HAP-1 (cell line): ENCODE results near the gene MAPK14.

Experiments used
- DNase-seq, 2 experiments: peaks; one replicate each; pipeline ENCODE4 v3.0.0-alpha.2; 2016 to 2020; ENCODE audit warnings: low spot score in 2 of 2
- H3K27me3 ChIP-seq: fragments of 250-450 bp; sonication (Bioruptor Pico); 2 replicates; pipeline ENCODE4 v1.5.1; 2020; ENCODE audit warnings: low read depth, mild to moderate bottlenecking, moderate library complexity
- H3K36me3 ChIP-seq: fragments of 250-450 bp; sonication (Bioruptor Pico); replicated peaks from 2 replicates; pipeline ENCODE4 v1.5.1; 2020; ENCODE audit warnings: mild to moderate bottlenecking
- H3K4me1 ChIP-seq: fragments of 250-450 bp; sonication (Bioruptor Pico); 2 replicates; pipeline ENCODE4 v1.5.1; 2020; ENCODE audit warnings: mild to moderate bottlenecking
- H3K4me3 ChIP-seq: fragments of 250-450 bp; sonication (Bioruptor Pico); 2 replicates; pipeline ENCODE4 v1.5.1; 2020; ENCODE audit warnings: mild to moderate bottlenecking, moderate library complexity
- H3K9me3 ChIP-seq: fragments of 250-450 bp; sonication (Bioruptor Pico); 2 replicates; pipeline ENCODE4 v1.5.1; 2020; ENCODE audit warnings: mild to moderate bottlenecking, moderate library complexity
- in situ Hi-C: fragments of 300-500 bp; cut with MboI; formaldehyde crosslinking; loops from 3 replicates; pipeline ENCODE4 v1.14.3; 2020; ENCODE audit warnings: low sequenced_read_pairs, inconsistent platforms, mixed read lengths

MAPK14 gene

DNA sequence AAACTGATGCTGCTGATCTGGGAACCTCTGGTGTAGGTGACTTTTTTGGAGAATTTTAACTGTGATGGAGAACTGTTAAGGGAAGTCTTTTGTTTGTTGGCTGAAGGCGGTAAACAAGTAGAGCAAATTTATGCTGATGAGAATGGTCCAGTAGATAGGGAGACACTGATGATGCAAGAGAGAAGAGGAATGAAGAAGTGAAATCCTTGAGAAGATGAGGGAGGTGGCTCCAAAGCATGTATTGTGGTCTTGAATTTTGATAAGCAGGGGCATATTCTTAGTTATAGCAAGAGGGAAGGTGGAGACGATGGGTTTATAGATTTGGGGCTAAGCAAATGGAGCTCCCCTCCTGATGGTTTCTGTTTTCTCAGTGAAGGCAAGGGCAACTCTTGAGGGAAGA is 22.0 kb downstream of the MAPK14 start:
- H3K36me3 ChIP-seq = peaks cover 2% of the 10 kb centered on the region; the same call in 1 of the 2 replicates
- no peaks in the 10 kb centered on the region for H3K27me3 ChIP-seq
- no peaks in the 10 kb centered on the region for H3K9me3 ChIP-seq
- no peak overlapping the region for H3K4me3 ChIP-seq
- in situ Hi-C loops = no loop called here
- no peaks in the 10 kb centered on the region for H3K4me1 ChIP-seq
- DNase-seq = no peak

DNA sequence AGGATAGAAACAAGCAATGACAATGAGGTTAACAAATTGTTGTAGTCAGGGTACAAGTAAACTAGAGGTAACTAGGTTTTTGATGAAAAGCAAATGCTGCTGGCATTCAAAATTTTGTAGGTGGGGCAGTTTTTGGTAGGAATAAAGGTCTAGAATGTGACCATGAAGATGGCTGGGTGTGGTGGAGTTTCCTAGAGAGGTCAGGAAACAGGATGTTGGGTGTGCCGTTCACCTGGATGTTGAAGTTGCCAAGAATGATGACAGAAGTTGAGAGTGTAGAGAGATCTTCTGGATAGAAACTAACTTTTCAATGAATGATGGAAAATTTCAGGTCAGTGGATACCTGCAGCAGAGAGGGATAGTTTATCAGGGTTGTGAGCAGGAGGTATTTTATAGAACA is 22.7 kb downstream of the MAPK14 start:
- DNase-seq = no peak
- H3K9me3 ChIP-seq = no peaks in the 10 kb centered on the region
- peaks cover 2% of the 10 kb centered on the region; the same call in 1 of the 2 replicates for H3K36me3 ChIP-seq
- no peaks in the 10 kb centered on the region for H3K4me1 ChIP-seq
- no peaks in the 10 kb centered on the region for H3K27me3 ChIP-seq
- H3K4me3 ChIP-seq = no peak overlapping the region
- in situ Hi-C loops = no loop called here

DNA sequence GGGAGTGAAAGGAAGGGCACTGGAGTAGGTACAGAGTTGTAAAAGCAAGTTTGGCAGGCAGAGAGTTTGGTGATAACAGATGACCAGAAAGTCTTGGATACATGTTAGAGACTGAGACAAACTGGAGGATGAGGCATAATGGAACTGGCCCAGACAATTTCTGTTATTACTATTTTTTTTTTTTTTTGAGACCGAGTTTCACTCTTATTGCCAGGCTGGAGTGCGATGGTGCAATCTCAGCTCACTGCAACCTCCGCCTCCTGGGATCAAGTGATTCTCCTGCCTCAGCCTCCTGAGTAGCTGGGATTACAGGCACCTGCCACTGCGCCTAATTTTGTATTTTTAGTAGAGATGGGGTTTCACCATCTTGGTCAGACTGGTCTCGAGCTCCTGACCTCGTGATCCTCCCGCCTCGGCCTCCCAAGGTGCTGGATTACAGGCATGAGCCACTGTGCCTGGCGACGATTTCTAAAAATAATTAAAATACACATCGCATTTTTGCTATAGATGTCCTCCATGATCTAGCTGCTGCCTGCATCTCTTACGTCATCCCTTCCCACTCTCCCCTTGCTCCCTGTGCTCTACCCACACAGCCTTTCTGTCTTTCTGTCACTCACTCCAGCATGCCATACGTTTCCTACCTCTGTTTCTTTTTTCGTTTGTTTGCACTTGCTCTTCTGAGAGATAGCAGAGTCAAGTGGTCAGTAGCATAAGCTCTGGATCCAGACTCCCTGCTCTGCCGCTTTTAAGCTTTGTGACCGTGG is 23.5 kb downstream of the MAPK14 start:
- H3K9me3 ChIP-seq = no peaks in the 10 kb centered on the region
- no peaks in the 10 kb centered on the region for H3K4me1 ChIP-seq
- no peak for DNase-seq
- in situ Hi-C loops = no loop called here
- peaks cover 2% of the 10 kb centered on the region; the same call in 1 of the 2 replicates for H3K36me3 ChIP-seq
- H3K4me3 ChIP-seq = no peak overlapping the region
- no peaks in the 10 kb centered on the region for H3K27me3 ChIP-seq

DNA sequence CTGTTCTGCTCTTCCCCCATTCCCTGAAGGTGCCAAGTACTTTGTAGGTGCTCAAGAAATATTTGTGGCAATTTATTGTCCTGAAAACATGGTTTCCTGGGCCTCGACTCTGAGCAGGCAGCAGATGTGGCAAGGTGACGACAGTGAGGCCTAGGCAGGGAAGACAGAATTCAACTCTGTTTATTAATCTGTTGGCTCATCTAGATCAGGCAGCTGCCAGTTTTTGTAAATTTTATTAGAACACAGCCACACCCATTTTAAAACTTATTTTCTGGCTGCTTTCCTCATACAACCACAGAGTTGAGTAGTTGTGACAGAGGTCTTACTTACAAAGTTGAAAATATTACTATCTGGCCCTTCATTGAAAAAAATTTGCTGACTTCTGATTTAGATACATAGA is 24.5 kb downstream of the MAPK14 start:
- Histone ChIP-seq H3K36me3 (peaks cover 5% of the 10 kb centered on the region; the same call in 1 of the 2 replicates), H3K4me1 (no peaks in the 10 kb centered on the region), H3K27me3 (no peaks in the 10 kb centered on the region), H3K9me3 (no peaks in the 10 kb centered on the region), H3K4me3 (no peak overlapping the region)
- DNase-seq = no peak
- in situ Hi-C loops = no loop called here

DNA sequence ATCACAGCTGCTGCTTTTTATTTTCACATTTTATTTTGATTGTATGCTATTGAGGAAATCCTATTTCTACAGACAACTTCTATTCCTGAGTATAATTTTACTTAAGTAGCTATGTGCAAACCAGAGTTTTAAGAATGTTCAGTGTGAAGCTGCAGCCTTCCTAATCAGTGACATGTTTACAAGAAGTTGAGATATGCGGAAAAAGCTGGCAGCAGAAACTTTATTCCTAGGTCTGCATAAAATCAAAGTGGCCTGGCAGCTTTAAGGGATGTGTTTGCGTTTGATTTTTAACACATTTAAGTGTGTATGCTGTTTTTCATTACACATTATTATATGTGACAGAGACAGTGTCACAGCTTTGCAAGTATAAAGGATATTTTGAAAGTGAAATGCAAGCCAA is 26.3 kb downstream of the MAPK14 start:
- Histone ChIP-seq H3K9me3 (no peaks in the 10 kb centered on the region), H3K36me3 (peaks cover 5% of the 10 kb centered on the region; the same call in 1 of the 2 replicates), H3K27me3 (no peaks in the 10 kb centered on the region), H3K4me1 (no peaks in the 10 kb centered on the region), H3K4me3 (no peak overlapping the region)
- no peak for DNase-seq
- in situ Hi-C loops = no loop called here

DNA sequence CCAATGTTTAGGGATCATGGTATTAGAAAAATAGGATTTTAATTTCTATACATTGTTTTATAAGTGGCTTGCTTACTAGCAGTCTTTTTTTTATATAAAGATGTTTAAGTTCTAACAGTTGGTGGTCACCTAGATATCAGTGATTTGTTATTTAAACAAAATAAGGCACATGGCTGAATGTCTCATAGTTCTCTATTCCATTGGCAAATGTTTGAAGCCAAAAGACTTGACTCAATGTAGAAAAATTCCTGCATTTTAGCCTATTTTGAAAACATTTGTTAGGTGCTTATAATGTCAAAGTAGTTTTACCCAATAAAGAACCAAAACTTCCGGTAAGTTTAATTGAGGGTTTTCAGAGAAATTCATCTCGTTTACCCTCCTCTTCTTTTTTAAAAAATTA is 26.8 kb downstream of the MAPK14 start:
- no peaks in the 10 kb centered on the region for H3K27me3 ChIP-seq
- no peak overlapping the region for H3K4me3 ChIP-seq
- H3K9me3 ChIP-seq = no peaks in the 10 kb centered on the region
- in situ Hi-C loops = no loop called here
- peaks cover 8% of the 10 kb centered on the region for H3K36me3 ChIP-seq
- no peaks in the 10 kb centered on the region for H3K4me1 ChIP-seq
- DNase-seq = no peak

DNA sequence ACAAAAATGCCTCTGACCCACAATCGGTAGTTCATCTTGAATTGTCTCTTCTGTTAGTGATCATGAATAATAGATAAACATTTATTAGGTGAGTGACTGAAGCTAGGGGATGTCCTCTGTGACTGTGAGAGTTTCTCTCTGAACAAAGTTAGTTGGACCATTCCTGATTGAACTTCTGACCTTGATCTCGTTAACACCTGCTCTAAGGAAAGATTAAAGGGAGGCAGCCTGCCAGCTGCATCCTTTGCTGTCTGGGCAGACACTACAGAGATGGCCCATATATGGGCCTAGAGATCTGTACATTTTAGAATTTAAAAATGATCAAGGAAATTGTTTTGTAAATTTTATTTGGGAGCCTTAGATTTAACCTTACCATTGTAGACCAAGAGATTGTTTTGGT is 27.3 kb downstream of the MAPK14 start:
- no peaks in the 10 kb centered on the region for H3K9me3 ChIP-seq
- no peak for DNase-seq
- in situ Hi-C loops = no loop called here
- H3K27me3 ChIP-seq = no peaks in the 10 kb centered on the region
- H3K4me1 ChIP-seq = no peaks in the 10 kb centered on the region
- peaks cover 14% of the 10 kb centered on the region for H3K36me3 ChIP-seq
- no peak overlapping the region for H3K4me3 ChIP-seq

DNA sequence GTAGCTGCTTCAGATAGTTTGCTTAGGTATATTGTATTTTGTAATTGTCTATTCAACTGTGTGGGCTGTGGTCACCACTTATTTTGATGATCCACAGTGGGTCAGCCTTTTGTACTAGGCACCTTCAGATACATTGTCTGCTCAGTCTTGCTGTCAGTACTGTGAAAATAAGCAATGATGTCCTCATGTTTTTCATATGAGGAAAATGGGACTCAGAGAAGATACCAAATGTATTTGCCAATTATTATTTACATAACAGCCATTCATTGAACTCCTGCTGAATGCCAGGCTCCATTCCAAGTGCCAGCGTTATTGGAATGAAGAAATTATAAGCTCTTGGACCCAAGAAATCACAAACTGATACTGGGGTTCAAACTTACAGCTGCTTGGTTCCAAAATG is 28.6 kb downstream of the MAPK14 start:
- Histone ChIP-seq H3K27me3 (no peaks in the 10 kb centered on the region), H3K4me3 (no peak overlapping the region), H3K4me1 (no peaks in the 10 kb centered on the region; the same call in 1 of the 2 replicates), H3K9me3 (no peaks in the 10 kb centered on the region), H3K36me3 (peaks cover 18% of the 10 kb centered on the region)
- in situ Hi-C loops = no loop called here
- DNase-seq = no peak

DNA sequence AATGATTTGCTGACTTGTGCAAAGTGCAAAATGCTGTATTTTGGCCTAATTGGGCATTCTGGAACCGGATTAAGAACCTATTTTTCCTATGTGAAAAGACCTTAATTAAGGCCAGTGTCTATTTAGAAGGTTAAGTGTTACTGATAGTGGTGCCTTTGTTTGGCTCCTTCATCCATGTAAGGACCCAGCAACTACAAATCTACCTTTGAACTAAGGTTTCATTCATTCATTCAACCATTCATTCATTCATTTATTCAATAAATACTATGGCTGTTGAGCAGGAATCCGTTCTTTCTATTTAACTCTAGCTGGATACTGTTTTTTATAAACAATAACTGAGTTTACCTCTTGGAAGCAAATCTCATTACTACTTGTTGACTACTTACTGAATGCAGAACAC is 33.6 kb downstream of the MAPK14 start:
- Histone ChIP-seq H3K36me3 (peaks cover 15% of the 10 kb centered on the region; the same call in 1 of the 2 replicates), H3K27me3 (no peaks in the 10 kb centered on the region), H3K4me3 (no peak overlapping the region), H3K9me3 (no peaks in the 10 kb centered on the region), H3K4me1 (no peaks in the 10 kb centered on the region; the same call in 1 of the 2 replicates)
- DNase-seq = no peak
- in situ Hi-C loops = no loop called here

DNA sequence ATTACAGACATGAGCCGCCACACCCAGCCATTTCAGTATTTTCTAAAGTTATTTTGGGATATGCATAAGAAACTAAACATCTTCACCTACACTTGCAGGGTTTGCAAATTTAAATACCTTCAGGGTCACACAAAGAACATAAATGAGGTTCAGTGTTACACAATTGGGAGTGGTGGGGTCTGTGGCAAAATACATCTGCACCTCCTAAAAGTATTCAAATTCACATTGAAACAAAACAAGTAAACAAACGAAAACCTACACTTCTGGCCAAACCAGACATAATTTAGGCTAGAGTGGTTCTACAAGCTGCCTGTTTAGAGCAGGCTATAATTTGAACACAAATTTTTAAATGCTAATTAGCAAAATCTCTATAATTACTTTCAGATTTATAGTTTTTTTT is 34.6 kb downstream of the MAPK14 start:
- Histone ChIP-seq H3K4me3 (no peak overlapping the region), H3K27me3 (no peaks in the 10 kb centered on the region), H3K4me1 (no peaks in the 10 kb centered on the region; the same call in 1 of the 2 replicates), H3K36me3 (peaks cover 13% of the 10 kb centered on the region; the same call in 1 of the 2 replicates), H3K9me3 (no peaks in the 10 kb centered on the region)
- in situ Hi-C loops = no loop called here
- no peak for DNase-seq

DNA sequence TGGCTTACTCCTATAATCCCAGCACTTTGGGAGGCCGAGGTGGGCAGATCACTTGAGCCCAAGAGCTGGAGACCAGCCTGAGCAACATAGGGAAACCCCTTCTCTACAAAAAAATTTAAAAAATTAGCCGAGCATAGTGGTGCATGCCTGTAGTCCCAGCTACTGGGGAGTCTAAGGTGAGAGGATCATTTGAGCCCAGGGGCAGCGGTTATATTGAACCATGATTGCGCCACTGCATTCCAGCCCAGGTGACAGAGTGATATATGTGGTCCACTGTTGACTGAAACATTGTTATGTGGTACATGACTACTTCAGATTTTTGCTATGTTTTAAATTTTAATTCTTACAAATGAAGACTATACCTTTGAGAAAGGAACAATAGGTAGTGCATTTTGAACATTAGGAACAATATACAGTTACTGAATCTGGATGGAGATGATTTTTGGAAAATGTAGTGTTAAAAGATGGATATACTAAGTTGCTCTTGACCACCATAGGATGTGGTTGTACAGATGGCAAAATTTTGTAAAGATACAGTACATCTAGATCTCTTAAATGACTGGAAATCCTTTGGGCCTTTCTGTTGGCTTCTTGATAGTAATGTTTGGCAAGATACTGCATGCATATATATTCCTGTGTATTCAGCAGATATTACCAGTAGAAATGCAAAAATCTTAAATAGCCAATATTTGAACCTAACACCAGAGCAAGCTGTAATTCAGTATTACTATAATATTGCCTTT is 35.9 kb downstream of the MAPK14 start:
- Histone ChIP-seq H3K27me3 (no peaks in the 10 kb centered on the region), H3K4me3 (no peak overlapping the region), H3K36me3 (peaks cover 13% of the 10 kb centered on the region; the same call in 1 of the 2 replicates), H3K9me3 (no peaks in the 10 kb centered on the region), H3K4me1 (no peaks in the 10 kb centered on the region; the same call in 1 of the 2 replicates)
- no peak for DNase-seq
- in situ Hi-C loops = no loop called here

DNA sequence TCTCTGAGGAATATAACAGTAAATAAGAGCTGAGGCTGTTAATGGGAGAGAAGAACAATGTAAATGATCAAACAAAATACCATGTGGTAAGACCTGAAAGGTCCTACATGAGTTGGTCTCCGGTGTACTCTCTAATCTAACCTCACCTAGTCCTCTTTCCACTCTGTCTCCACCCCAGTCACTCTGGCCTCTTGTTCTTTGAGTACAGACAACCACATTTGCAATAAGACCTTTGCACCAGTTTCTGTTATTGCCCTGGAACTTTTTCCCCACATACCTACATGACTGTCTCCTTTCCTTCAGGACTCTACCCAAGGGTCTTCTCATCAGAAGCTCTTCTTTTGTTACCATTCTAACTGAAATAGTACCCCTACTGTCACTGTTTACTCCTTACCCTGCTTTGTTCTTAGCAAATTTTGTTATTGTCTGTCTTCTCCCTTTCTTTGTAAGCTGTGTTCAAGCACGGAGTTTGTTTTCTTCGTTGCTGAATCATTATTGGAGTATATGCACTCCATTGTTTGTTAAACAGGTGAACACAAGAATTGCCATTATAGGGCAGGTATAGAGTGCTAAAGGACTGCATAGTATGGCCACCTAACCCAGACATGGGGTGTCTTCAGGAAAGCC is 37.3 kb downstream of the MAPK14 start:
- Histone ChIP-seq H3K9me3 (no peaks in the 10 kb centered on the region), H3K27me3 (no peaks in the 10 kb centered on the region), H3K4me3 (no peak overlapping the region), H3K36me3 (peaks cover 6% of the 10 kb centered on the region; the same call in 1 of the 2 replicates), H3K4me1 (no peaks in the 10 kb centered on the region; the same call in 1 of the 2 replicates)
- no peak for DNase-seq
- in situ Hi-C loops = no loop called here

DNA sequence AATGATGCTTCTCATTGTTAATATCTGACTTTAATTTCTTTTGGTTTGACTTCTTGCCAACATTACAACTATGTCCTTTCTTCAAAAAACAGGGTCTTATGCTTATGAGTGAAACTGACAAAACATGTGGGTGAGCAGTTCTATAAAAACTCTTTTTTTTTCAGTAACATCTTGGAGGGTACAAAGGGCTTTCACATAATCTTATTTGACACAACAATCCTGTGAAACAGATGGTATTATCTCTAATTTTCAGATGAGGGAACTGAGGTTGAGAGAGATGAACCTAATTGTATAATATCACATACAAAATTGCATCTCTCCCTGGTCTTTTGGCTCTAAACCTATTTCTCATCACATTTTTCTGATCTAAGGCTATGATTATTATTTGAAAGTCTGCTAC is 38.3 kb downstream of the MAPK14 start:
- H3K4me1 ChIP-seq = no peaks in the 10 kb centered on the region; the same call in 1 of the 2 replicates
- no peaks in the 10 kb centered on the region for H3K36me3 ChIP-seq
- no peak for DNase-seq
- no peak overlapping the region for H3K4me3 ChIP-seq
- no peaks in the 10 kb centered on the region for H3K27me3 ChIP-seq
- in situ Hi-C loops = no loop called here
- no peaks in the 10 kb centered on the region for H3K9me3 ChIP-seq

DNA sequence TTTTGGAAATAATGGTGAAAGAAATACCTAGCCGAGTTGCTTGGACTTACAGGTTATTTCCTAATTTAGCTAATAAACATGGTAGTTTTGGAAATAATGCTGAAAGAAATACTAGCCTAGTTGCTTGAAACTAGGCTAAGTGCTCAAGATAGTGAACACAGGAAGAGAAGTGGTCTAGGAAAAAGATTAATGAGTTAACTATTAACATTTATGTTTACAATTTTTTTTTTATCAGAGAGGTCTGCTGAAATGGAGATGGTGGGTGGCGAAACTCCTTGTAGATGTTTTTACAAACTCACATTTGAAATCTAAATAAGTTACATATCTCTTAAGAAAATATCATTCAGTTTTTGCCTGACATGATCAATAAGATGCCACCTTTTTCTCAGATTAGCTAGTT is 39.2 kb downstream of the MAPK14 start:
- Histone ChIP-seq H3K4me3 (no peak overlapping the region), H3K27me3 (no peaks in the 10 kb centered on the region), H3K36me3 (no peaks in the 10 kb centered on the region), H3K4me1 (no peaks in the 10 kb centered on the region), H3K9me3 (no peaks in the 10 kb centered on the region)
- DNase-seq = no peak
- in situ Hi-C loops = no loop called here
